Tongue (tissue), 3 donors: ENCODE results near the gene PRR5L. TPM values are rescaled to one million over a fixed set of nuclear protein-coding genes. Genes with fewer than 3 reads are reported as not detected.
"Not testable (repeated sequence)": the region's sequence is repeated elsewhere in the genome, so short reads cannot be mapped to it uniquely, and the experiment has no call there.

Experiments
- DNase-seq: peaks from one replicate; pipeline ENCODE4 v3.0.0-alpha.2; 2015
- small RNA-seq: library from RNA; depleted of rRNA; stranded (forward); fragments of <200 nt; gene quantifications from one replicate; pipeline ENCODE3, GENCODE V24; 2014; ENCODE audit warnings: low replicate concordance
- total RNA-seq: library from RNA; depleted of rRNA; stranded (reverse); fragments of >200 nt; gene quantifications from one replicate; pipeline ENCODE4 v1.2.3, GENCODE V29; 2014

PRR5L gene
- total RNA-seq, 1 donor from 2014 or later, result 14.1 TPM

DNA sequence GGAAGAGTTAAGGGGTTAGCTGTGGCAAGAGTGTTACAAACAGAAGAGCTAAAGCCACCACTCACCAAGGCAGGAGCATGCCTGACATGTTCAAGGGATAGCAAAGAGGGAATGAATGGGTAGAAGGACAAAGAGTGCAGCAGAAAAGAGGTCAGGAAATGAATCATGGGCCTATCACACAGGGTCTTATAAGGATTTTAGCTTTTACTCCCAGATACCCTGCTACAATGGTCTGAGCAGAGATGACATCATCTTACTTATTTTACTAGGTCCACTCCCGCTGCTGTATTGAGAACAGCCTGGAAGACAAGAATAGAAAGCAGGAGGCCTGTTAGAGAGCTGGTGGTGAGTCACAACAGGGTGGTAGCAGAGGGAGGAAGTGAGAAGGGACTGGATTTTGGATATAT is 204.2 kb downstream of the PRR5L start:
- DNase-seq, result peak; percentile 63

DNA sequence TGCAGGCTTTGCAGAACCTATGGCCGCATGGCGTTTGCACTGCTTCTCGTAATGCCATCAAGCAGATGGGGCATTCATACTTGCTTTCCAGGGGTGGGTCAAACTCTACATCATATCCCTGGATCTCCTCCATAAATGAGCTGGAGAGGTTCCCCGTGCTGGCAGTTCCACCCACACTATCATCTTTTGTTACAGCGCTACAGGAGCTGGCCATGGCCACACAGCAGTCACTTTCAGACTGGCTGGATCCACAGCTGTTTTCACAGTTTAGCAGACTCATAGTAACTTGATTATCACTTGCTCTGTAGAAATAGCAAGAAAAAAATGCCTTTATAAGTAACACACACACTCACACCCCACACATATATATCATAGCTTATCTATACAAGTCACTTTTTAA is 205.1 kb downstream of the PRR5L start:
- peak; percentile 63 for DNase-seq

DNA sequence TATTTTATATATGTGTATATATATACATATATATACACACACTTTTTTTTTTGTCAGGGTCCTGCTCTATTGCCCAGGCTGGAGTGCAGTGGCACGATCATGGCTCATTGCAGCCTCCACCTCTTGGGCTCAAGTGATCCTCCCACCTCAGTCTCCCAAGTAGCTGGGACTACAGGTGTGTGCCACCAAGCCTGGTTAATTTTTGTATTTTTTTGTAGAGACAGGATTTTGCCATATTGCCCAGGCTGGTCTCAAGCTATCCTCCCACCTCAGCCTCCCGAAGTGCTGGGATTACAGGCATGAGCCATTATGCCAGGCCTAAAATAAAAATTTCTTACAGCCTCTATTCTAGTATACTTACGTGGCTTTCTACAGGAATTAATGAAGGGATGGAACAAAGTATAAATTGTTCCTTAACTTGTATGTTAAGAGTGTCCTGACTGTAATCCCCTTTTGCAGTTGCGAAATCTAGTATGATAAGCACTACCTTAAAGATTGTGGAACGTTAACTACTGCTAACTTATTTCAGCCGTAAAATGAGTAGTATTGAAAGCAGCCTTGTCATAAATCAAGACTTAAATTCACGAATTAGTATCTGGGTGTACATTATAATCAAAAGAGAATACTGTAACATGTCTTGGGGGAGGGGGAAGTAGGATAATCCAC is 211.9 kb downstream of the PRR5L start:
- no peak for DNase-seq

DNA sequence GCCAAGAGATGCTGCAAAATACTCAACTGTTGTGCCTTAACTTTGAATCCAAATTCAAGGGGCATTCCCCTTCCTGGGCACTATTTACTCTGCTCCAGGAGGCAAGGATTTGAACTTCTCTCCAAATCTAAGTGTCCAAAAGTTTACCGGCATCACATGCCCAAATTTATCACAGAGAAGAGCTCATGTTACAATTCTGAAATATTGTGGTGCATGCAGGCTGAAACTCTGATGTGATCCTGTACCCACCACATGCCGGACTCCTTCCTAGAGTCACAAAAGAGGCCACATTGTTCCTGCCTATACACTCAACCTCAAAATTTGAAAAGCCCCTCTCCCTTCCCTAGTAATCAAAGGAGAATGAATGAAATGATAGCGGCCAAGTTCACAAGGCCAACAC is 212.7 kb downstream of the PRR5L start:
- DNase-seq, result peak; percentile 14

DNA sequence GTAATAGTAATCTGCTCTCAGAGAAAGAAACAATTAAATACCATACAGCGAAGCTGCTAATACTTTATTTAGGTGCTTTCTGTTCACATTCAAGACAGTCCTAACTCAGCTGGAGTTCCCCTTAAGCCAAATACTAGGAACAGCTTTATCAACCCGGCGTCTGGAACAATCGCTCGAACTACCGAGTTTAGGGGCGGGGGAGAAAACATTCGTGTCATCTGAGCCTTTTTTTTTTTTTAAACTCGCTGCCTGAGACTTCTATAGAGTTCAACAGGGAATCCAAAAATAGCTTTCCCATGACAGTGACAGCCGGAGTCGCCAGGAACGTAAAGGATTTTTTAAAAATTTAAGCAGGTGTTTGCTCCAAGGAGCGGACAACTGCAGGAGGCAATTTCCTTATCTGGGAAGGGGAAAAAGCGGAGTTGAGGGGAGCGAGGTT is 213.1 kb downstream of the PRR5L start:
- DNase-seq, result peak; percentile 76

DNA sequence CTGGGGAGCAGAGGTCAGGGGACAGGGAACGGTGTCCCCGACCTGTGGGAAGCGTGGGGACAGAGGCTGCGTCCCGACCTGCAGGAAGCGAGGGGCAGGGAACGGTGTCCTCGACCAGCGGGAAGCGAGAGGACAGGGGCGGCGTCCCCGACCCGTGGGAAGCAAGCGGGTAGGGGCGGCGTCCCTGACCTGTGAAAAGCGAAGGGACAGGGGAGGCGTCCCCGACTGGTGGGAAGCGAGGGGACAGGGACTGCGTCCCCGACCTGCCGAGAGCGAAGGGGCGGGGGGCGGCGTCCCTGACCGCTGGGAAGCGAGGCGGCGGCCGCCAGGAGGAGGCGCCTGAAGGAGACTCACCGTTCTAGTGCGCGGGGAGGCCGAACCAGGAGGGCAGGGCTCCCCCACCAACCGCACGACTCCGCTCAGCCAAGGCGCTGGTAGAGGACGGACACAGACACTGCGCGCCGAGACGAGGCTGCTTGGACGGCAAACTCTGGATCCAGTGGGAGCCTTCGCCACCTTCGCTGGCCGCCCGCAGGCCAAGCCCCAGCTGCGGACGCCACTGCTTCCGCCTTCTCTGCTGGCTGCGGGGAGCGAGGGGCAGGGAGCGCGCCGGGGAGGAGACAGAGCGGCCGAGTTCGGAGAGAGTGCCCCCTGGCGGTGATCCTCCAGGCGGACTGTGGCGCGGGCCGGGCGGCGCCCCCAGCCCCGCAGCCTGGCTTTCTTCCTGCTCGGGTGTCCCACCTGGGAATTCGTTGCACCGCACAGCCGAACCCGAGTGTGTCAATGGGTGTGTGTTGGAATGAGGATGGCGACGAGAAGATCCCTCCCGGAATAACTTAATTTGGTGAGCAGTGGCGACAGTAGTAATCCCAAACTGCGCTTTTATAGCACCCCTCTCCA is 213.9 kb downstream of the PRR5L start, which contains the start of gene TRAF6:
TRAF6 (minus strand) TSS at position 579 of the 900 bp plus-strand sequence. CDS start 8,757 bp downstream, outside the sequence.
- peak; percentile 95 for DNase-seq

GRCh38 chr11:36510594-36510942 is 214.5 kb downstream of the PRR5L start:
- DNase-seq, result no peak

DNA sequence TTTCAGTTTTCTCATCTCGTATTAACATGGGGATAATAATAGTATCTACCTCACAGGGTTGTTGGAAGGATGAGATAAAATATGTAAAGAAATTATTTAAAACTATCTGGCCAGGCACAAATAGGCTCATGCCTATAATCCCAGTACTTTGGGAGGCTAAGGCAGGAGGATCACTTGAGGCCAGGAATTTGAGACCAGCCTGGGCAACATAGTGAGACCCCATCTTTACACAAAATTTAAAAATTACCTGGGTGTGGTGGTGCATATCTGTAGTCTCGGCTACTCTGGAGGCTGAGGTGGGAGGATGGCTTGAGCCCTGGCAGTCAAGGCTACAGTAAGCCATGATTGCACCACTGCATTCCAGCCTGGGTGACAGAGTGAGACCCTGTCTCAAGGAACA is 215.0 kb downstream of the PRR5L start:
- not testable (repeated sequence) for DNase-seq

DNA sequence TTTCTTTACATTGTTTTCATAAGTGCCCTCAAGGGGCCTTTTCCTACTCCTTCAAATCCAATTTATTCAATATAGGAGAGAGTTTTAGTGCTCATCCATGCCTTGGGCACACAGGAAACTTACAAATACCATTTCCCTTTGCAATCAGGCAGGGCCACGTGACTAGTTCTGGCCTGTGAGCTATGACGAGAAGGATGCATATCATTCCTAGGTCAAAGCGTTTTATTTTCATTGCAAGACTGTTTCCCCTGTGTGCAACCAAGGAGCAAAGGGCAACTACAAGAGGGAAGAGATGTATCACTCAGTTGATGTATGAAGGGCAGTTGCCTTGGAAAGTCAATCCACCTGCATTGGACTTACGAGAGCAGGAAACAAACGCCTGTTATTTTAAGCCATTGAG is 215.9 kb downstream of the PRR5L start:
- DNase-seq, result no peak

DNA sequence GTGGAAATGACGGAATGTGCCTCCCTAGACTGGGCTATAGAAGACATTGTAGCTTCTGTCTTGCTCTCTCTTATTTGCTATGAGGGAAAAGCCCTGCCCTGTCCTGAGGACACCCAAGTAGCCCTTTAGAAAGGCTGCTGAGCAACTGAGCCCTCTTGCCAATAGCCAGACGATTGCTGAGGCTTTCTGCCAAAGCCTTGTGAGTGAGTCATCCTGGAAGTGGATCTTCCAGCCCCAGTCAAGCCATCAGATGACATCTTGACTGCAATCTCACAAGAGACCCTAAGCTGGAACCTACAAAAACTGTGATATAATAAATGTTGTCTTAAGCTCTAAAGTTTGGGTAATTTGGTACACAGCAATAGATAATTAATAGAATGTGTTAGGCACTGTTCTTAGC is 217.9 kb downstream of the PRR5L start:
- no peak for DNase-seq

Small RNAs within 50 kb of the gene (small RNA-seq; reads per million reads assigned to genes)
- gene AC061999.1, result not detected

Other genes with a start within 250 kb of the PRR5L start
- gene COMMD9, start 6.9 kb upstream of the PRR5L start, total RNA-seq, result 26.7 TPM
- gene TRAF6, start 214.0 kb downstream of the PRR5L start, total RNA-seq, result 12.5 TPM